ENCODE measurements around the gene MRPL53. TPM values are rescaled to one million over a fixed set of nuclear protein-coding genes. Genes with fewer than 3 reads are reported as not detected.

The MRPL53 gene
- polyA plus RNA-seq, 1 experiment = 25.9 TPM

DNA sequence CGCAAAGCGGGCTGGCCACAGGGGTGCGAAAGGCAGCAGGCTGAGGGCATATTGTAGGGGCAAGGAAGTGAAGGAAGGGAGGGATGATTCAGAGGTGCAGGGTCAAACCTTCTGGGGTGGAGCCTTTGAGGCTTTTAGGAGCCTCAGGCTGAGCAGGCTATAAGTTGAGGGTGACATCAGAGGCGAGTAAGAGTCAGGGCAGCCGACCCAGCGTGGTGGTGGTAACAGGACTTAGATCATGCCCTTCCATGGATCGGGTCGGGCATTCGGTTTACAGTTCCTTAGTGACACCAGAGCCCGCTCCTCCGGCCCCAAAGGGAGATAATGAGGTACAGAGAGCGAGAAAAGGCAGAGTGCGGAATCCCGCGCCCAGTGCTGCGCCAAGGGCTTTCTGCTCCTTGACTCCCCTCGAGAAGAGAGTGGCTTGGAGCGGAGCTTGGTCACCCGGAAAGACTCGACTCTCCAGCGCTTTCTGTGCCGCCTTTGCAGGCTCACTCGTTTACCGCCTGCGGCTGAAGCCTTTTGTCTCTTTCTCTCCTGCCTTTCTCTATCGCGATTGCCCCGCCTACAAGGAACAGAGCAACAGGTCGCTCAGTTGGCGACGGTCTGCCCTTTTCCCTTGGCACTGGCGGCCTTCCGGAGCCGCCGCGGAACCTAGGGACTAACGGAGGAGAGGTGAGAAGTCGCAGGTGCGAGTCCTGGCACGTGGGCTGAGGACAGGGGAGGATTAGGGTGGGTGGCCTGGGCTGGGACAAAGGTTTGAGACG is 26.2 kb upstream of the MRPL53 start:
- H3K27ac ChIP-seq (ENCODE audit: low read depth, low read length) = no peak overlapping the region
- no peak for DNase-seq (ENCODE audit: low read depth, low spot score)
- peak overlapping the region; percentile 48 for H3K4me3 ChIP-seq (ENCODE audit: low read depth, low read length)
- H3K27me3 ChIP-seq (ENCODE audit: control insufficient read depth, insufficient read depth, low read length) = peaks cover 40% of the 10 kb centered on the region
- TF ChIP-seq, protein P1, sequence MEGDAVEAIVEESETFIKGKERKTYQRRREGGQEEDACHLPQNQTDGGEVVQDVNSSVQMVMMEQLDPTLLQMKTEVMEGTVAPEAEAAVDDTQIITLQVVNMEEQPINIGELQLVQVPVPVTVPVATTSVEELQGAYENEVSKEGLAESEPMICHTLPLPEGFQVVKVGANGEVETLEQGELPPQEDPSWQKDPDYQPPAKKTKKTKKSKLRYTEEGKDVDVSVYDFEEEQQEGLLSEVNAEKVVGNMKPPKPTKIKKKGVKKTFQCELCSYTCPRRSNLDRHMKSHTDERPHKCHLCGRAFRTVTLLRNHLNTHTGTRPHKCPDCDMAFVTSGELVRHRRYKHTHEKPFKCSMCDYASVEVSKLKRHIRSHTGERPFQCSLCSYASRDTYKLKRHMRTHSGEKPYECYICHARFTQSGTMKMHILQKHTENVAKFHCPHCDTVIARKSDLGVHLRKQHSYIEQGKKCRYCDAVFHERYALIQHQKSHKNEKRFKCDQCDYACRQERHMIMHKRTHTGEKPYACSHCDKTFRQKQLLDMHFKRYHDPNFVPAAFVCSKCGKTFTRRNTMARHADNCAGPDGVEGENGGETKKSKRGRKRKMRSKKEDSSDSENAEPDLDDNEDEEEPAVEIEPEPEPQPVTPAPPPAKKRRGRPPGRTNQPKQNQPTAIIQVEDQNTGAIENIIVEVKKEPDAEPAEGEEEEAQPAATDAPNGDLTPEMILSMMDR (IDR thresholded peaks at IDR 0.05; ENCODE audit: low read depth, low read length) = no peak
- ChIA-PET CTCF (interaction anchor here (1.7 kb wide), 1 partner anchor 90 kb away, joined by 7 read pairs; no protein-coding TSS in a partner anchor), POLR2A (interaction anchor here (1.1 kb wide), 1 partner anchor 31 kb away, joined by 4 read pairs; the partner anchor contains the start of genes AUP1 and HTRA2)
- no peaks in the 10 kb centered on the region; the same call in 1 of the 2 replicates for H3K9me3 ChIP-seq (ENCODE audit: control insufficient read depth, insufficient read depth, low read length)

DNA sequence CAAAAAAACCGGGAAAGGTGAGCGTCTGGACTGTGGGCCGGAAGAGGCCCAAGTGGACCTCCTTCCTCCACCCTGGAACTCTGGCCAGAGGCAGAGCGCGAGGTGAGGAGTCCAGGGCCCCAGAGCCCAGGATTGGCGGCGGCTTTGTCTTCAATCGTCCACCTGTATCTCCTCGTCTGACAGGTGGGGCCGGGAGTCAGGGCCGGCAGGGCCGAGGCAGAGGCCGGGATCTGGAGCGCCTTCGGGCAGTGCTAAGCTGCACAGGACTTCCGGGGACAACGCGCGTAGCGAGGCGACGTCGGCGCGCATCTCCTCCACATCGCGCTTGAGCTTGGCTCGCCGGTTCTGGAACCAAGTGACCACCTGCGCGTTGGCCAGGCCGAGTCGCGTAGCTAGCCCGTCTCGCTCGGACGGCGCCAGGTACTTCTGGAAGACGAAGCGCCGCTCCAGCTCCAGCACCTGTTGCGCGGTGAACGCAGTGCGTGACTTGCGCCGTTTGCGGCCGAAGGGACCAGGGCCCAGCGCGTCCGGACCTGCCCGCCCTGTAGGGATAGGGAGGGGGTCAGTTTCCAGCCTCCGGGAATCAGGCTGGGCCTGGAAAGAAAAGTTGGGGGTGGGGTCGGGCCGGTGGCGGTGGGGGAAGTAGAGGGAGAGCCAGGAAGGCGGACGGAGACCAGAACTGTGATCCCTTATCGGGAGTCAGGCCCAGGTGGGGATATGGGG is 25.5 kb upstream of the MRPL53 start:
- Histone ChIP-seq H3K27ac (ENCODE audit: low read depth, low read length) (no peak overlapping the region), H3K9me3 (ENCODE audit: control insufficient read depth, insufficient read depth, low read length) (no peaks in the 10 kb centered on the region; the same call in 1 of the 2 replicates), H3K4me3 (ENCODE audit: low read depth, low read length) (peak overlapping the region; percentile 45), H3K27me3 (ENCODE audit: control insufficient read depth, insufficient read depth, low read length) (peaks cover 40% of the 10 kb centered on the region)
- no peak for DNase-seq (ENCODE audit: low read depth, low spot score)
- TF ChIP-seq, protein P1 (IDR thresholded peaks at IDR 0.05; ENCODE audit: low read depth, low read length) = no peak
- POLR2A ChIA-PET = no interaction called here
- CTCF ChIA-PET = interaction anchor here (2.2 kb wide), 1 partner anchor 15 kb away, joined by 7 read pairs; the partner anchor contains the start of genes CCDC142 and TTC31

DNA sequence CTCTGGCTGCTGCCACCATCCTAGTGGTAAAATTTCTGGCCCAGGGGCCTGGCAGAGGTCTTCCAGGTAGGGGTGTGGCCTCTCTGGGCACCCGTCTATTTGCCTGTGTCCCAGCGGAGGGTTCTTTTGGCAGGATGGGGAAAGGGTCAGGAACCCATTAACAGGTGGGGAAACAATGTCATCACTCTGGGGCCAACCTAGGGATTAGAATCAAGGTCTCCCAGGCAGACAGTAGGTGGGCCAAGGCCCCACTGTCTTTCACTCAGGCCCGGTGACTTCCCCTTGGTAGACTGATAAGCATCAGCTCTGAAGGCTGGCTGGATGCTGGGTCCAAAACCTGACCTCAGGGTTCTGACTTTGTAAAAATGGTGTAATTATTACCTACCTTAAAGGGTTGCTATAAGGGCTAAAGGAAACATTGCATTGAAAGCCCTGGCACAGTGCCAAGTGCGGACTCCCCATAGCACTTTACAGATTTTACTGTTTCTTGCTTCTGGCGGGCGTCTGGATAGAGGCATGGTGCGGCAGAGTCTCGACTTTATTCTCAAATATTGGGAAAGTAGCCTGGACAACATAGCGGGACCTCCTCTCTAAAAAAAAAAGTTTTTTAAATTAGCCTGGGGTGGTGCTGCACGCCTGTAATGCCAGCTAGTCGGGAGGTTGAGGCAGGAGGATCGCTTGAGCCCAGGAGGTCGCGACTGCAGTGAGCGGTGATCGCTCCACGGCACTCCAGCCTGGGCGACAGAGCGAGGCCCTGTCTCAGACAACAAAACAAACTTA is 24.7 kb upstream of the MRPL53 start:
- CTCF ChIA-PET = interaction anchor here (2.2 kb wide), 1 partner anchor 14 kb away, joined by 7 read pairs; the partner anchor contains the start of genes CCDC142 and TTC31
- no peaks in the 10 kb centered on the region; the same call in 1 of the 2 replicates for H3K9me3 ChIP-seq (ENCODE audit: control insufficient read depth, insufficient read depth, low read length)
- H3K4me3 ChIP-seq (ENCODE audit: low read depth, low read length) = no peak overlapping the region
- no peak overlapping the region for H3K27ac ChIP-seq (ENCODE audit: low read depth, low read length)
- no peak for DNase-seq (ENCODE audit: low read depth, low spot score)
- TF ChIP-seq, protein P1 (IDR thresholded peaks at IDR 0.05; ENCODE audit: low read depth, low read length) = no peak
- H3K27me3 ChIP-seq (ENCODE audit: control insufficient read depth, insufficient read depth, low read length) = peaks cover 36% of the 10 kb centered on the region
- POLR2A ChIA-PET = no interaction called here

DNA sequence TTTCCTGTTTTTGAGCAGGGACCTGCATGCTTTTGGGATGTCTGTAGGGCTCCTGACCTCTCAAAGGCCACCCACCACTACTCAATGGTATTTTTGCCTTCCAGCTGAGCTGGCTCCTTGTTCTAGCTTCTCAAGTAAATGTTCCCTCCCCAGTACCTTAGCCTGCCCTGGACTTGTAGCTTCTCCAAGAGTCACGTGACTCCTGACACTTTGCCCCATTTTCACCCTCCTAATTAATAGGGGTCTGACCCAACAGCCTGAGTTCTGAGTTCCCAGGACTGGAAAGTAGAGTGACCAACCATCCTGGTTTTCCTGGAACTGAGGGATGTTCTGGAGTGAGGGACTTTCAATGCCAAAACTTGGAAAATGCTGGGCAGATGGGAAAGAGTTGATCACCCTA is 23.0 kb upstream of the MRPL53 start:
- no peaks in the 10 kb centered on the region; the same call in 1 of the 2 replicates for H3K9me3 ChIP-seq (ENCODE audit: control insufficient read depth, insufficient read depth, low read length)
- CTCF ChIA-PET = no interaction called here
- H3K27ac ChIP-seq (ENCODE audit: low read depth, low read length) = no peak overlapping the region
- peaks cover 27% of the 10 kb centered on the region for H3K27me3 ChIP-seq (ENCODE audit: control insufficient read depth, insufficient read depth, low read length)
- TF ChIP-seq, protein P1 (IDR thresholded peaks at IDR 0.05; ENCODE audit: low read depth, low read length) = no peak
- no peak for DNase-seq (ENCODE audit: low read depth, low spot score)
- no peak overlapping the region for H3K4me3 ChIP-seq (ENCODE audit: low read depth, low read length)
- POLR2A ChIA-PET = interaction anchor here (0.6 kb wide), 1 partner anchor 89 kb away, joined by 4 read pairs; no protein-coding TSS in a partner anchor

Measured in AG04450 (cell line).